Spleen (tissue), 7 donors: Measurements from ENCODE around the gene ELAVL3.

Experiments
- CTCF ChIP-seq, 11 experiments: fragments of 200-600 bp in 7 of 11; fragments of 450-650 bp in 4 of 11; sonication (generic) in 4 of 11; IDR thresholded peaks in 8 of 11; conservative IDR thresholded peaks in 3 of 11; 1 replicate in 7 of 11; 2 replicates in 4 of 11; pipeline versions ENCODE4 v1.4.0 to v1.8.0; 2016 to 2021; ENCODE audit warnings: antibody characterized with exemption in 11 of 11, inconsistent platforms in 4 of 11, mild to moderate bottlenecking in 1 of 11
- POLR2A ChIP-seq, 3 donors: fragments of 450-650 bp; IDR thresholded peaks; one replicate each; pipeline ENCODE4 v1.5.1; 2017; ENCODE audit warnings: antibody characterized with exemption in 3 of 3, mild to moderate bottlenecking in 1 of 3
- donor health status: DM: no; HTN: no; CAD: no; lungs with moderate emphysema.
- donor health status: DM: no; HTN: no; CAD: no.
- donor health status: DM: no; HTN: no; CAD: no.

GRCh38 chr19:11446652-11447301 lies 34.1 kb downstream of the ELAVL3 start:
- TF ChIP-seq CTCF (IDR thresholded peaks at IDR 0.05 in 8 of 11, conservative IDR thresholded peaks at IDR 0.05 in 3 of 11) = peak; percentile 66 to 93 (median 88)
- TF ChIP-seq POLR2A (IDR thresholded peaks at IDR 0.05) = no peak
